M059J (cell line): ENCODE results near the gene ATP8B4. TPM values are rescaled to one million over a fixed set of nuclear protein-coding genes. Genes with fewer than 3 reads are reported as not detected.
A peak's percentile ranks its signal among the peaks of the same experiment; 100 is the strongest.

Experiments
- DNase-seq: peaks from one replicate; pipeline ENCODE4 v3.0.0-alpha.2; 2012; ENCODE audit warnings: low read depth
- total RNA-seq: library from RNA; depleted of rRNA; stranded (reverse); fragments of >200 nt; shearing (Covaris generic); gene quantifications from 2 replicates; pipeline ENCODE4 v1.2.3, GENCODE V29; 2014

Gene ATP8B4
- total RNA-seq, 1 experiment from 2014 or later, result 2.1 TPM

DNA sequence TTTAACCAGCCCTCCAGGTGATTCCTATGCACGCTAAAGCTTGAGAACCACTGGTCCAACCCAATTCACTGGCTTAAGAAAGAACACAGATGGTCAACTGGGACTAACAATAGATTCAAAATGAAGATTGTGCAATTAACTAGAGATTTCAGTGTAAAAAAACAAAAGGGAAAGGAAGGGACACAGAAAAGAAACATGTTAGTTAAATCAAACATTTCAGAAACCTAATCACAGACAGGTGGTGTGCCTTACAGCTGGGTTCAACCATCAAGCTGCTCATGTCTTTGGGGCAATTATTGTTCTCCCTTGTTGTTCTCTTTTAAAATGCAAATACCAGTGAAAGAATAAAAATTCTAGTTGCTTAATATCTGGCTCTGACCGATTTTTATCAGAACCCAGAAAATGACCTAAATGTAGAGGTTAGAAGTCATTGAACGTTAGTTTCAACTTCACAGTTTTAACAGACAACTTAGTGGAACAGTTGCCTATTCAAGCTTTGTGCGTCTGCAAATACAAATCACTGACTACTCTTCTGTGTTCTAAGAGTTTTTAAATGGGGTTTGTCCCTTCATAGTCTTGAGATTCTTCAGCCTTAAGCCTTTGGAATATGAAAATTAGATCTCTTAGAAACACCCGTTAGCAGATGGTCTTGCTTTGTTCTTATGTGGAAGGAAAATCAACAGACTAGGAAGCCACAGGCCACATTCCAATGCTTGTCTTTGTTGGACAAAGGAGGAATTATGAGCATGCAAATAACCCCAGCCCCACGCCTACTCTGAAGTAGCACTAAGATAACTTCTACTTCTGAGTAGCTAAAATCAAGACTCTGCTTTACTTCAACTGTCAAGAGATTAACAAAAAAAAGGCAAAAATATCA, 223.4 kb downstream of the ATP8B4 start:
- no peak for DNase-seq

DNA sequence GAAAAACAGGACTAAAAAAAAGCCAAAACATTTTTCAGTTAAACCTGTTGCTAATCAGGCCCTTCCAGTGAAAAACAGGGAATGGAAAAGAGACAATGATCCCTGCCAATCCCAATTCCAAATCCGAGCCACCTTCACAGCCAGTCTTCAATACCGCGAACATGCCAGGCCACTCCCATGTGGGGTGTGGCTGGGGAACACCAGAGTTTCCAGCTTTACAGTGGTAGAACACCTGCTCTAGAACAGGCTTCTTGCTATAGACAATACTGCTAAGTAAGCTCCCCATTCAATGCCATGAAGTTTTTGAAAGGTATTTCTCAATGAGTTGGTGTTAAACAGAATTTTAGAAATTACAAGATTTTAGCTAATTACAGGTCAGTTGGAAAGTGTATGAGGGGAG, 228.3 kb downstream of the ATP8B4 start:
- no peak for DNase-seq

DNA sequence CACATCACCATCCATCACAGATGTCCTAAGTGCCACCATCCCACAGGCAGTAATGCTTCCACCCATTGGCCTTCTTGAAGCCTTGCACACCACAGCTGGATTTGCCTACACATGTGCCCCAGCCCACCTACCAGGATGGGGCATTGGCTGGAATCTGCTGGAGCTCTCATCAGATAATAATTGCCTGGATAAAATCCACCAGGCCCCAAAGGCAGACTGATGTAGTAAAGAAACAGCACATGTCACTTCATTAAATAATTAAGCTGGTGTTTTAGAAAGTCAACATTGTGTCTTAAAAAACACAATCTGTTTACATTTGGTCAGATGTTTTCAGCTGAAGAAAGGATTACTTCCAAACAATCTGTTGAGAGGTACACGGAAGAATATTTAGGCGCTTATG, 229.5 kb downstream of the ATP8B4 start:
- DNase-seq, result no peak

DNA sequence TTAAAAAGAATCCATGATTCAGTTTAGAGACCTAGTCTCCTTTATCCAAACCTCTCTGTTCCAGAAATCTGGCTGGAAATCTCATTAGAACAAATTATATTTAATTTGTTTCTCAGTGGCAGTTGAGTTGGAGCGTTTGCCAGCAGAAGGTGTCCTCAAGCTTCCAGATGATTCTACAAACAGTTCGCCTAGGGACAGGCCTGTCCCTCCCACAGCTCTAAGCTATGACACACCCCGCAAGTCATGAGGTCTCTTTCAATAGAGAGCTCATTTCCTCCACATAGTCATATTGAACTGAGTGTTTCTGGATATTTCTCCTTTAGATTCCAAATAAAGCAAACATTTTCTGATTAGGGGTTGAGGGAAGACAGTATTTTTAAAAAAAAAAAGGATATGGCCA, 230.3 kb downstream of the ATP8B4 start:
- no peak for DNase-seq

DNA sequence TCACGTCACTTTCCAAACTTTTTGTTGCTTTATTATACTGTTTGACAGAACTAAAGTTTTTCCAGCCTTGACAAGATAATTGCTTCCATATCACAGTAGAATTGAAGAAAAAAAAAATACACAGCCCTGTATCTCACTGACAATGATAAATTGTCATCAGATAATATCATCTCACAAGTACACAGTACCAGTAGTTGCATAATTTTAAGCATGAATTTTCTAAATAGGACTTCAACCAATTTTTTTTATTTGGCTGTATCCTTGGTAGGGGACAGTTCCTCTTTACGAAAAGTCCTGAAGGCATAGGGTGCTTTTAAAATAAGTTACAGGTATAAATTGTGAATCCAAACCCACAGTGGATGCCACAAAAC, 230.7 kb downstream of the ATP8B4 start:
- DNase-seq, result no peak

DNA sequence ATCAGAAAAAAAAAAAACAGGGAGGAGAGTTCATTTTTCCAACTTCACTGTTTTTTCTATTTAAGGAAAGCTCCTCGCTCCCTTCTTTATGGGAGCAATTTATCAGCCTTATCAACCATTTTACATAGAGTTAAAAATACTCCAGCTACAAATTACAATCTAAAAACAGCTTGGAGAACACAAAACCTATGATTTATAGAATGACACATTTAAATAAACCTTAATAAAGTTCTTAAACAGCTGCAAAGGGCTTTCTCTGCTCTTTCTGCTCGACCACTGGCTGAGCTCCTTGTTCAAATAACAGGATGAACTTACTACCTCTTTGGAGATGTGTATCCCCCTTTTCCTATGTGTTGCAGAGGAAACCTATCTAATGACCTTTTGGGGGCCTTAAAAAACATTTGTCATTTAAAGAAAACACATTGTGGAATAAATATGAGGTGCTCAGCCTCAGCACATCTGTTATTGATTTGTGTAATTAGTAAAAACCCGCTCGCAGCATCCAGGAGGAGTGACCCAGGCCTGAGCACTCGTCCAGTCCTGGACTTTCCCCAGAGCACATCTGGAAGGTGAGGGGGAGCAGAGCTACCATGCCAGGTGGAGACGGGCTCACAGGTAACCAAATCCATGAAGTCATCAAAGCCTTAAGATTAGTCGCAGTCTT, 231.2 kb downstream of the ATP8B4 start:
- DNase-seq, result no peak

DNA sequence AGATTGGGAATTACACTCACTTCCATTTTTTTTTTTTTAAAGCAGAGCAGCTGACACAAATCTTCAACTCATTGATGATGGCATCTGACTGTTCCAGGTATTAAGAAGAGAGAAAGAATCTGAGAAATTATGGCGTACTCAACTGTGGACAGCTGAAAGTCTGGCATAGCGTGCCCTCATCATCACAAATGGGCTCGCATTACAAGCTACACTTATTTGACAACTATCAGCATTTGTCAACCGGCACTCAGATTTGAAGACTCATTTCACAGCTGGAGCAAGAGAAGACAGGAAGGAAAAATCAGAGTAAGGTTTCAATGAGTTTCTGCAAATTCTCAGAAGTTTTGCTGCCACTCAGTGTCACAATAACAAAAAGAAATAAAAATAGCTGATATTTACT, 235.9 kb downstream of the ATP8B4 start:
- DNase-seq, result no peak

DNA sequence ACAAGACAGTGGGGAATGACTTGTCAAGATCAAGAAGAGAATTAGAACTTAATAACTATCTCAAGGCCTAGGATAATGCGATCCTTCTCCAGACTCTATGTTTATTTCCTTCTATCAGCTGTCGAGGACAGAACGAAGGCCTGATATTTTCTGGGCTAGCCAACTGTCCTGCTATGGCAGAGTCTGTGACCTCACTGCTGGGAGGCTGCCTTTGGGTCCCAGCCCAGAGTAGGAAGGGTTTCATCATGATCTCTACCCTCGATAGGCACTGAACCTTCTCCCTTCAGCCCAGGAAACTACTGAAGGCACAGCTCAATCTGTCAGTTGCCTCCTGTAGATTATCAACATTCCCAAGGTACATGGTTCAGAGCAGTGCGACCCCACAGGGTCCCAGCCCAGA, 237.2 kb downstream of the ATP8B4 start:
- no peak for DNase-seq

DNA sequence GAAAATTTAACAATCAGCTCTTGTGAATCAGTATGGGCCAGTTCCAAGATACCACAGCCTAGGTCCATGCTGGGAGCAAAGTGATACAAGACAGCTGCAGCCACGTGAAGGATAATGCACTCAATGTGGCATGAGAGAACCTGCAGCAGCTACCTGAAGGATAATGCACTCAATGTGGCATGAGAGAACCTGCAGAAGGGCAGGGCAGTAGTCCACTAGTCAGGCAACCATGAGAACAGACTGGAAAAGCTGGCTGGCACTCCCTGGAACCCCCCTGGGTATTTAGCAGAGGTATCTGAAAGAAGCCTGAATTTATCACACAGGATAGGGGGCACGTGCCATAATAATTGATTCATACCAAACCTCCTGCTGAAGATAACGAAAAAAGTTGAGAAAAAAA, 237.6 kb downstream of the ATP8B4 start:
- DNase-seq, result no peak

DNA sequence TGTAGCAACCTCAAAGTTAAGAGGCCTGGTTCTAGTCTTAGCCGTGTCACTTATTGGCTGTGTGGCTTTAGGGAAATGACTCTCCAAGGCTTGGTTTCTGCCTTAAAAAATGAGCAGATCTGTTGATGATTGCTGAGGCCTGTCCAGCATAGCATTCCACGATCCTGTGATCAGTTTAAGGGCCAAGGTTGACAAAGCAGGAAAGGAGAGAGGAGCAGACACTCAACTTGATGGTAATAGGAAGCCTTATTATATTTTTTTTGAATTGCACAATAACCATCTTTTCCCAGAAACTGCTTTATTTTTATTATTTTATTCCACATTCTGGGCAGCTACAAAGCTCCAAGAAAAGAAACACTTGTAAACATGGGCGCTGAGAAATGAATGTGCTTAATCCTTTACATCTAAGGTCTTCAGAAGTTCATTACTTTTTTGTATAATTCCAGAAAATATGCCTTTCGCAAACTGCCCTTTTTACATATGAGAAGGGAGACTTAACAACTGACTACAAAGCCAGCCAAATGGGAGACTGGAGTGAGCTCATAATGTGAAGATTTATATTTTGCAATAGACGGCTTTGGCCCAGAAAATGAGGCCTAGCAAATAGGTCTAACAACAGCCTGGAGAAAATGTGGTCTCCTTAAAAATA, 241.0 kb downstream of the ATP8B4 start:
- DNase-seq, result no peak

DNA sequence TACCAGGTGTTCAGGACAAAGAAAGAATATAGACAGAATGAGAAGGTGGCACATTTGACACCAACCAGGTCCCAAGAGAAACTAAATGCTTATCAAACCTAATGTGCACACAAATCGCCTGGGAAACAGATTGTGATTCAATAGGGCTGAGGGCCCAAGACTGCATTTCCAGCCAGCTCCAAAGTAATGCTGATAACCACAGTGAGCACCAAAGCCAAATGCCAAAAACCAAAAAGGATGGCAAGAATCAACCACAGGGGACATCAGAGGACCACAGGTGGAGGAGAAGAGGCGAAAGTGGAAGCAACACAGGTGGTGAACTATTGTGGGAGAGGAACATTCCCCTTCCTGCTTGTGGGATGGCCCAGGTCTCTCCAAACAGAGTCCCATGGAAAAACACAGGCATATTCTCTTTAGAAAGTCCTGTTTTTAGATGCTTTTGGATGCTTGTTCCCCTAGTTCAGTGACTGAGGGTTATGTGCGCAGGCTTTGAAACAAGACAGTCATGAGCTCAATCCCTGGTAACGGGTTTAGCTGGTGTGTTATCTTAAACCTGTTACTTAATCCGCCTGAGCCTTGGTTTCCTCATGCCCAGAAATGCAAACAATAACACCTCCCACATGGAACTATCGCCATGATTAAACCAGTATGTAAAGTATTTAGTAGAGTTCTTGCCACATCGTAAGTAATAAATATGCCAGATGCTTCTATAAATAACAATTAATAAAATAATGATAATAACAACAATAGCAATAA, 241.7 kb downstream of the ATP8B4 start:
- DNase-seq, result no peak

DNA sequence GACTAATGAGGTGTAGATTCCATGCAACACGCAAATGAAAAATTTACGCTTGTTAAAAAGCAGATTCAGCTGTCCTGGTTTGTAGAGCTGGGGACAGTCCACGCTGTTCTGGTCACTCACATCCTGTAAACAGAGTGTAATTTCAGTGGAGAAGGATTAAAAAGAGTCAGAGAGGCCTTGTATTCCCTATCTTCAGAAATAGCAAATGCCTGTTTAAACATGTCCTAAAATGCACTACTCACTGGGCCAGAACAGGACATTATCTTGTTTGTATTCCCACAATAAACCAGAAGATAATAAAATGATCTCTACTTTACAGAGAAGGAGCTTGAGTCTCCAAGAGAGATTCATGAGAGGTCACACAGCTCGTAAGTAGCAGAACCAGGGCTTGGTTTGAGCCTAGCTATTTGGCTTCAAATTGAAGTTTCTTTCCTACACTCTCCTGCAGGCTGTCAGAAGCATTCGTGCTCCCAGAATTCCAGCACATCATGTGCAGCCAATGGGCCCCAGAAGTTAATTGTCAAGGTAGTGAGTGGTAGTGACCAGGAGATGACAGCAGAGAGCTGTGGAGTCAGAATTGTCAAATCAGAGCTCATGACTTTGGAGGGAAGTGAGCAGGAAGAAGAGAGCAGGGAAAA, 242.5 kb downstream of the ATP8B4 start:
- DNase-seq, result no peak

DNA sequence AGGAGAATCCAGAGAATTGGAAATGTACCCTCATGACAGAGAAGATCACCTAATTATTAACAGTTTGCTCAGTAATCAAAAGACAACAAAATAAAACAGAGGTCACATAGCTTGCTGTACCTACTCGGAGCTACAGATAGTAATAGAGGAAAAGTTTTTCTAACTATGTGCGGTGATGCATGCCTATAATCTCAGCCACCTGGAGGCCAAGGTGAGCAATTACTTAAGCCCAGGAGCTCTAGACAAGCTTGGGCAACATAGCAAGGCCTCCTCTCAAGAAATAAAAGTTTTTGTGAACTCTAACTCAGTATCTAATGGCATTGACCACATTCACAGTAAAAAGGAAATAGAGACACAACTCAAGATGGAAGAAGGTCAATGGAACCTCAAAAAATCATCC, 243.6 kb downstream of the ATP8B4 start:
- DNase-seq, result no peak

DNA sequence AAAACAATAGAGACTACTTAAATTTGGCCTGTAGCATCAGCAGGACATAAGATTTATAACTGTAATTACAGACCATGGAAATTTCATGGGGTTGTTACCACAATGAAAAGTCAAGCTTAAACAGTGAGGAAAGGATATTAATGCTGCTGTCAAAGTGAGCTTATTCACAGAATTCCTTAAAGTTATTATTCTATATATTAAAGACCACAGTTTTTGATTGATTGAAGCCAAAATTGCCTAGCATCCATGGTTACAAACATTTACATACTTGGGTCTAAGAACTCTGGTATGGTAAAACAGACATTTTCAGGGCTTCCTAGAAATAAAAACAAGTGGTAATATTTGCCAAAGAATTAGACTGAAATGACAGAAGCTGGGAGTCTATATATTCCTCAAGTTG, 248.6 kb downstream of the ATP8B4 start:
- DNase-seq, result no peak

DNA sequence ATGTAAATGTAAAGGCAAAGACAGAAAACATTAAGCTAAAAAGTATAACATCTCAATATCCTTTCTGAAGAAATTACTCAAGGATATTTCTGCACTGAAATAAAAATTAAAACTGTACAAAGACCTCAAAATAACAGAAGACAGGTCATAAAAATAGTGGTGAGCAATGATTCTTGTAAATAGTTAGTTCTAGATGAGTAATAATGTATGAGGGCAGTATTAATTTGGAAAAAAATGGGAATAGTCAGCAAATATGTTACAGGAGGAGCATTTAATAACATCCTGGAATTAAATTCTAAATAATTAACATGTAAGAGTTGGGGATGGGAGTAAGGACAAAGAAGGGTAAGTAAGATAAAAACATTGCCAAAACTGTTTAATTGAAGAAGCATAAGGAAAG, 250.7 kb downstream of the ATP8B4 start:
- no peak for DNase-seq

DNA sequence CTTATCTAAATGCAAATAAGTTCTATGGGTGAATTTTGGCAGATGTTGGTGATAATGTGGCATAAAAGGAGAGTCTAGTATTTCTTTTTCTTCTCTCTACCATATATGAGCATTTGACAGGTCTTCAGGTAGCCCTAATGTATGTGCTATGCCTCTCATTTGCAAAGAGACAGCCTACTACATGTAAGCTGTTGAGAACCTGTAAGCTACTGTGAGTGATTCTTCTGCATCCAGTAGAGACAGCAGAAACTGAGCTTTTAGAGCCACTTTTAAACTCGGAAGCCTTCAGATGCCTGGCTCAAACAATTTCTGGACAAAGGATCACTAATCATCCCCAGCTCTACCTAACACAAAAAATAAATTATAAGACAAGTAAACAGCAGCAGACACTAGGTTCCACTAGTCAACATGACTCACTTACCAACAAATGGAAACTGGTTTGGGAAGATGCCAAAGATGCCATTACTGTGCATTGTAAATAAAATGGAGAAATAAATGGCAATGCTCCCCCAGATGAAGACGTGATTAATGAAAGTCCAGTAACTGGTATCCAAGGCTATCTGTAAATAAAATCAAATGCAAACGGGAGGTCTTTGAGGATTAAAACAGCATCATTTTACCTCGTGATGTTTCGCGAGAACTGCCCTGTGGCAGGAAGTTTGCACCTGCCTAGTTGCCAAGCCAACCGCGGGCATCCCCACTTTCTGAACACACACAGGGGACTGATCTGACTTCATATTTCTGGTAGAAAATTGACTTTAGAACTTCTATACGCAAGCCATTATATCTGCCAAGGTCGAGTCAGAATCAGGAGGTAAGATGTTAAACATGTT, 252.9 kb downstream of the ATP8B4 start:
- DNase-seq, result peak; percentile 61

DNA sequence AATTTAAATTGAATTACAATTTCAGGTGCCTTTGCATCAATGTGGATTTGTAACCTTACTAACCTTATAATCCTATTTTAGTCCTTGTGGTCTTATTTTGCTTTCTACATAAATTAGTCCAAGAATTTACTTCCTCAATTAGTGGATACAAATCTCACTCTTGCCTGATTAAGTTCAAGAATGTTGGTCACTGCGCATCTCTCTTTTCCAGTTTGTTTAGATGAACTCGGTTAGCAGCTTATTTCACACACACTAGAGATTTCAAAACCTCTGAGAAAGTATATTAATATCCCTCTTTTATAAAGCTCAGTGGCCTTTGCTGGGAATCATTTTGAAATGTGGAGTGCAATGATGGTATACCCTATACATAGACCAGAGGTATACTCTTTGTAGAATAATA, 254.8 kb downstream of the ATP8B4 start:
- peak; percentile 18 for DNase-seq

DNA sequence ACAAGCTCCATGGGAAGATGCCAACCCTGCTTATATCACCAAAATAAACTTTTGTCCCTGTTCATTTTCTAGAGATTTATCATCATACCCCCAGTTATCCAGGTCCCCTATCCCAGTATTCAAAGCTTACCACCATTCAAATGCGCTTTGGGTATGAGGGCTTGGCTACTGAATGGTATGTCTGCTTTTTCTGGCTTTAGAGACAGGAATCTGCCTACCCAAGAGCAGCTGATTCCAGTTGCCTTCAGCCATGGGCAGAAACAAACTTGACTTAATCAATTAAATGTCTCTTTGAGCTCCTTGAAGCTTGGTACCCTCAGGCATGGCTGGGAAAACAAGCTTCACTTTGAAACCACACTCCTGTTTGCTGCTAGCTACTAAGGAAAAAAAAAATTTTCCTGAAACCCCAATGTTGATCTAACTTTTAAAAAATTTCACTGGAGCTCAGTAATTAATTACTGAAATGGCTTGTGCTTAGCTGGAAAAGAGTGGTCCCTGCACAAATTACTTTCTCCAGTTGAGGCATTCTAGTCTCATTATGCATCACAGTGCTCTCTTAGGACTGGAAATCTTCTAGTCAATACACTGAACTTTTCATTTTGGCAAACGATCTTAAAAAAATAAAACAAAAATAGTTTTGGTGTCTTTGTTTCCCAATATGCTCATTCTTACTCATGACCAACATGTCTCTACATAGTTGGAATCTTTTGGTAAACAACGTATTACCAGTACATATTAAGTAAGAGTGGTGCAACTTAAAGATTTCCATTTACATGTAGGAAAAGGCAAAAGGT, 255.4 kb downstream of the ATP8B4 start:
- peak; percentile 75 for DNase-seq

DNA sequence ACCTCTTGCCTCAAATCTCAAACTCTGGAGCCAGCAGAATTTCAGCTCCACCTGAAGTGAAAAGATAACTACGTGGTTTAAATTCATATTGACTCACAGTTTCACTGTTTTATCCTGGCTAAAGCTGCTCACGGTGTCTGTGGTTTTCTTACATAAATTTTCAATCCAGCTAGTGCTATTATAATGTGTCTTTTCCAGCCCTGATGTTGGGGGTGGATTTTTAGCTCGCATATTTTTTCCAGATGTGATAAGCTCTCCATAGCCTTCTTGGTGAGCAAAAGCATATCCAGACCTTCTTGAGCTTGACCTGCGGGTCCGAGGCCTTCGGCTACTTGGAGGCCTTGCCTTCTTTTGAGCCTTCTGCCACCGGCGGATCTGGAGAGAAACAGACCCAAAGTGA, 258.9 kb downstream of the ATP8B4 start:
- DNase-seq, result peak; percentile 46
